Measurements from ENCODE around the gene VGLL4.

- TF ChIP-seq HDGF (IDR thresholded peaks at IDR 0.05; ENCODE audit: borderline replicate concordance) (no peak), SP1 (IDR thresholded peaks at IDR 0.05) (no peak), TARDBP (IDR thresholded peaks at IDR 0.05) (no peak), BHLHE40 (IDR thresholded peaks at IDR 0.05; ENCODE audit: borderline replicate concordance) (no peak), PKNOX1 (IDR thresholded peaks at IDR 0.05) (no peak), CTBP1 (IDR thresholded peaks at IDR 0.05; ENCODE audit: borderline replicate concordance) (no peak), NFRKB (IDR thresholded peaks at IDR 0.05) (no peak)
Measured at GRCh38 chr3:11532931-11533391, 110.8 kb downstream of the VGLL4 start.
